ENCODE results near the gene RNF111. TPM values are rescaled to one million over a fixed set of nuclear protein-coding genes. Genes with fewer than 3 reads are reported as not detected.

Gene RNF111
- total RNA-seq, 2 donors from 2014 or later, result 41.3 to 41.8 TPM

GRCh38 chr15:59051873-59052861 is 64.7 kb downstream of the RNF111 start:
- DNase-seq (no peak), ATAC-seq (peak; percentile 50)
- no peaks in the 10 kb centered on the region for H3K9me3 ChIP-seq (ENCODE audit: control insufficient read depth, low read length, poor library complexity, severe bottlenecking)
- H3K27me3 Mint-ChIP-seq, result no peaks in the 10 kb centered on the region
- peaks cover 10% of the 10 kb centered on the region for H3K4me1 Mint-ChIP-seq
- peaks cover 2% of the 10 kb centered on the region for H3K36me3 Mint-ChIP-seq (ENCODE audit: low read depth)
- H3K4me3 Mint-ChIP-seq, result peak overlapping the region; percentile 31
- peak overlapping the region; percentile 24 for H3K27ac Mint-ChIP-seq

GRCh38 chr15:59052915-59053407 is 65.5 kb downstream of the RNF111 start:
- H3K36me3 Mint-ChIP-seq (ENCODE audit: low read depth), result peaks cover 2% of the 10 kb centered on the region
- ATAC-seq, result no peak
- no peaks in the 10 kb centered on the region for H3K9me3 ChIP-seq (ENCODE audit: control insufficient read depth, low read length, poor library complexity, severe bottlenecking)
- H3K4me1 Mint-ChIP-seq, result peaks cover 10% of the 10 kb centered on the region
- no peak overlapping the region for H3K4me3 Mint-ChIP-seq
- no peaks in the 10 kb centered on the region for H3K27me3 Mint-ChIP-seq
- peak overlapping the region; percentile 24 for H3K27ac Mint-ChIP-seq
- DNase-seq, result no peak

DNA sequence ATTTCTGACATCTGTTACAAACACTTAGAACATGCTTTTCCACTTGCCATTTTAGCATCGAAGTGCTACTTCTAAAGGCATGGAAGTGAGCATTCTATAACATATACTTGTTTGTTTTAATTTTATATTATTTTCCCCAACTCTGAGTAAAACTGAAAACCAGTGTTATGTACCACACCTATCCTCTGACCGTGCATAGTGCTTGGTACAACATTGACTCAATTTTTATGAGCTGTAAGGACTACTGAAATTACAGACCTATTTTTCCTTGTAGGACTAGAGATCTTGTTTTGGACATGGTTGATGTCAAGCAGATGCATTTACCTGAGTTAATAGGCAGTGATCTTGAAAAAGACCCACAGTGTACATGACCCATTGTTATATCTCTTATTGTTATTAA is 66.0 kb downstream of the RNF111 start:
- Mint-ChIP-seq H3K36me3 (ENCODE audit: low read depth) (peaks cover 2% of the 10 kb centered on the region), H3K4me3 (no peak overlapping the region), H3K27ac (peak overlapping the region; percentile 24), H3K27me3 (no peaks in the 10 kb centered on the region), H3K4me1 (peaks cover 12% of the 10 kb centered on the region)
- H3K9me3 ChIP-seq (ENCODE audit: control insufficient read depth, low read length, poor library complexity, severe bottlenecking), result no peaks in the 10 kb centered on the region
- ATAC-seq (no peak), DNase-seq (no peak)

DNA sequence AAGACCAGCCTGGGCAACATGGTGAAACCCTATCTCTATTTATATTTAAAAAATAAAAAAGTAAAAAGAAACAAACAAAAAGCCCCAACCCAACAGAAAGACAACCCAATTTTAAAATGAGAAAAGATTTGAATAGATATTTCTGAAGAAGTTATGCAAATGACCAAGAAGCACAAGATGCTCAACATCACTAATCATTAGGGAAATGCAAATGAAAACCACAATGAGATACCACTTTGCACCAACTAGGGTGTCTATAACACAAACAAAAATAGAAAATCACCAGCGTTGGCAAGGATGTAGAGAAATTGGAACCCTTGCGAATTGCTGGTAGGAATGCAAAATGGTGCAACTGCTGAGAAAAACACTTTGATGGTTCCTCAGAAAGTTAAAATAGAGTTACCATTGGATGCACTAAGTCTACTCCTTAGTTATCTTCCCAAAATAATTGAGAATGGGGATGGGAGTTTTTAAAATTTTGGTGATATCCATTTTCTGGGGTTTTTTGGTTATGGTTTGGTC is 71.7 kb downstream of the RNF111 start:
- no peak for ATAC-seq

GRCh38 chr15:59060348-59060747 is 72.9 kb downstream of the RNF111 start:
- H3K4me1 Mint-ChIP-seq, result peaks cover 17% of the 10 kb centered on the region
- peaks cover 7% of the 10 kb centered on the region for H3K36me3 Mint-ChIP-seq (ENCODE audit: low read depth)
- no peaks in the 10 kb centered on the region for H3K27me3 Mint-ChIP-seq
- ATAC-seq, result no peak
- H3K4me3 Mint-ChIP-seq, result no peak overlapping the region
- H3K9me3 ChIP-seq (ENCODE audit: control insufficient read depth, low read length, poor library complexity, severe bottlenecking), result no peaks in the 10 kb centered on the region
- H3K27ac Mint-ChIP-seq, result no peak overlapping the region
- DNase-seq, result no peak

More for the DNA sequence above, 71.7 kb downstream of the RNF111 start:
- peaks cover 7% of the 10 kb centered on the region for H3K36me3 Mint-ChIP-seq (ENCODE audit: low read depth)
- peaks cover 17% of the 10 kb centered on the region for H3K4me1 Mint-ChIP-seq
- H3K27ac Mint-ChIP-seq, result no peak overlapping the region
- H3K27me3 Mint-ChIP-seq, result no peaks in the 10 kb centered on the region
- no peaks in the 10 kb centered on the region for H3K9me3 ChIP-seq (ENCODE audit: control insufficient read depth, low read length, poor library complexity, severe bottlenecking)
- no peak for DNase-seq
- no peak overlapping the region for H3K4me3 Mint-ChIP-seq

DNA sequence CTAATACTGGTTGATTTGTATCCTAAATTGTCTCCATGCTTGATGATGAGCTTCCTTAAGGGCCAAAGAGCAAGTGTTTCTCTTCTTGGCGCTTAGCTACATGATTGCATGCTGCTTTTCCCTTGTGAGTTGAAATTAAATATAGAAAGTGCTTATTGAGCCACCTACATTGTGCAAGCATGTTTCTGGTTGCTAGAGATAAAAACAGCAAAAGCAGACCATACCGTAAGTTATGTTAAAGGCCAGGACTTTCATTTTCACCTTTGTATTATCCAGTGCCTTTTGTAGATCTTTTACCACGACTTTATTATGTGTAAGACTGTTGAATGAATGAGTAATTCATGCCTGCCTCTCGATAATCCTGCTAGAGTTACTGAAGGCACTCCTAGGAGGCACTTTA is 75.6 kb downstream of the RNF111 start:
- no peak overlapping the region for H3K4me3 Mint-ChIP-seq
- H3K4me1 Mint-ChIP-seq, result peaks cover 14% of the 10 kb centered on the region
- ATAC-seq (no peak), DNase-seq (no peak)
- no peaks in the 10 kb centered on the region for H3K9me3 ChIP-seq (ENCODE audit: control insufficient read depth, low read length, poor library complexity, severe bottlenecking)
- no peaks in the 10 kb centered on the region for H3K27me3 Mint-ChIP-seq
- H3K27ac Mint-ChIP-seq, result no peak overlapping the region
- peaks cover 12% of the 10 kb centered on the region for H3K36me3 Mint-ChIP-seq (ENCODE audit: low read depth)

DNA sequence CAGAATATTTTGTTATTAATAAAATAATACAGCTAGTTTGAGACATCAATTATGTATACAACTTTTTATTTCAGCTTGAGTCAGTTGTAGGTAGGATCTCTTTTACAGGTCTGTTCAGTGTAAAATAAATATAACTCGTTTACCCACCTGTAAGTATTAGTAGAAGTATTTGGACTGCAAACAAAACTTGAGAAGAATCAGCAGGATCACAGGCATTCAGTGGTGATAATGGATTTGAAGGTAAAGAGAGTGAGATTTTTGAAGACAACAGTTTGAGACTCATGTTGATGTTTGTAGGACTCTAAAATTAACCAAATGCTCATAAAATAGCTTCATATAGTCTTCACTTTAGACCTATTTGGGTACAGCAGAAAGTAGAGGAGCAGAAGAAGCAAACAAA is 82.0 kb downstream of the RNF111 start:
- Mint-ChIP-seq H3K27ac (no peak overlapping the region), H3K4me3 (no peak overlapping the region), H3K36me3 (ENCODE audit: low read depth) (peaks cover 11% of the 10 kb centered on the region), H3K4me1 (no peaks in the 10 kb centered on the region), H3K27me3 (no peaks in the 10 kb centered on the region)
- no peak for DNase-seq
- ATAC-seq, result no peak
- H3K9me3 ChIP-seq (ENCODE audit: control insufficient read depth, low read length, poor library complexity, severe bottlenecking), result no peaks in the 10 kb centered on the region

- H3K4me1 Mint-ChIP-seq, result no peaks in the 10 kb centered on the region
- no peak overlapping the region for H3K4me3 Mint-ChIP-seq
- no peaks in the 10 kb centered on the region for H3K27me3 Mint-ChIP-seq
- no peak for DNase-seq
- H3K27ac Mint-ChIP-seq, result peak overlapping the region; percentile 19
- H3K36me3 Mint-ChIP-seq (ENCODE audit: low read depth), result peaks cover 4% of the 10 kb centered on the region
- no peaks in the 10 kb centered on the region for H3K9me3 ChIP-seq (ENCODE audit: control insufficient read depth, low read length, poor library complexity, severe bottlenecking)
- ATAC-seq, result no peak
These were observed 87.1 kb downstream of the RNF111 start for GRCh38 chr15:59074607-59075006.

DNA sequence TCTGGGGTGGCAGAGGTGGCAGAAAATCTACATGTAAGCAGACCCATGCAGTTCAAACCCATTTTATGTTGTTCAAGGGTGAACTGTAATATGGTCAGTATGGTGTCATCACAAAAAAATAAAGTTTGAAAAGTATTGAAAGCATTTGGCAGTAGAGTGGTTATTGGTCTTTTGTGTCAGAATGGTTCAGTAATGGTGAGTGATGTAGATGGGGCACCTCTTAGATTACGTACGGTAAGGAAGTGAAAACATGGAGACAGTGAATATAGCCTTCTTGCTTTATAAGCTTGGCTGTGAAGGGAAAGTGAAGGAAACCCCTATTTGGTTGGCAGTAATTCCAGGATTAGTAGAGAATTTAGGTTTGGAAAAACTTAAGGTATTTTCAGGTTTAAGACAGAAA is 100.3 kb downstream of the RNF111 start:
- Mint-ChIP-seq H3K4me3 (no peak overlapping the region), H3K36me3 (ENCODE audit: low read depth) (peaks cover 17% of the 10 kb centered on the region), H3K27me3 (no peaks in the 10 kb centered on the region), H3K4me1 (peaks cover 8% of the 10 kb centered on the region), H3K27ac (peak overlapping the region; percentile 84)
- ATAC-seq (no peak), DNase-seq (no peak)
- H3K9me3 ChIP-seq (ENCODE audit: control insufficient read depth, low read length, poor library complexity, severe bottlenecking), result no peaks in the 10 kb centered on the region

DNA sequence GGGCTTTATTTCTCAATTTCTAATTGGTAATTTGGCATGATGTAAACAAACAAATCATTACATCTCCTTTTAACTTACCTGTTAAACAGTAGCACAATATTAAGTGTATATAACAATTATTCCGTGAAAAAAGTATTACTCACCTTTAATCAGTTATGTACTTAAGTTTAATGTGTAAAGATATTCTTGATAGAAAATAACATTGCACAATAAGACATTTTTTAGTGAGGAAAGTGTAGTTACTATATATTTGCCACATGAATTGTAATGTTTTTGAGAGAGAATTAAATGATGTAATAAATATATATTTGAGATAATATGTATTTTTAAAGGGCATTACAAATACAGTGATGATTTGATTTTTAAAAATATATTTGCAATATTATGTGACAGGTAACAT is 106.6 kb downstream of the RNF111 start:
- DNase-seq, result no peak
- no peak overlapping the region for H3K27ac Mint-ChIP-seq
- ATAC-seq, result no peak
- H3K27me3 Mint-ChIP-seq, result no peaks in the 10 kb centered on the region
- no peak overlapping the region for H3K4me3 Mint-ChIP-seq
- no peaks in the 10 kb centered on the region for H3K9me3 ChIP-seq (ENCODE audit: control insufficient read depth, low read length, poor library complexity, severe bottlenecking)
- H3K4me1 Mint-ChIP-seq, result no peaks in the 10 kb centered on the region
- H3K36me3 Mint-ChIP-seq (ENCODE audit: low read depth), result peaks cover 8% of the 10 kb centered on the region

DNA sequence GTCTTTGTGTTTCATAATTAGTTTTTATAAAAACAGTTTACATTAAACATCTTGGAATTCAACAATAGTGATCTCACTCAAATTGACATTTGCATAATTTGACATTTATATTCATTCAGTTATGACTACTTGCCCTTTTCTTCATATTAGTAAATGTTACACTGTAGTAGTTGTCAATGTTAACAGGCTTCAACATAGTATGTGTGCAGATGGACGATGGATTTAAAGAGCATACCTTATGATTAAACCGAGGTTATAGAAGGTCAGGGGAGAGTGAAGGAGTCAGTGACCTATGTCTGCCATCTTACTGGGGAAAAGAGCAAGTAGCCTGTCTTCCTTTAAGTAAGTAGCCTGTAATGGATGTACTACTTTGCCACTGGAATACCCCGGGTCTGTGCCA is 109.0 kb downstream of the RNF111 start:
- ATAC-seq, result no peak
- H3K27me3 Mint-ChIP-seq, result no peaks in the 10 kb centered on the region
- H3K9me3 ChIP-seq (ENCODE audit: control insufficient read depth, low read length, poor library complexity, severe bottlenecking), result no peaks in the 10 kb centered on the region

GRCh38 chr15:59099162-59099685 is 111.8 kb downstream of the RNF111 start:
- peaks cover 5% of the 10 kb centered on the region for H3K36me3 Mint-ChIP-seq (ENCODE audit: low read depth)
- no peak for ATAC-seq
- H3K27me3 Mint-ChIP-seq, result no peaks in the 10 kb centered on the region
- H3K9me3 ChIP-seq (ENCODE audit: control insufficient read depth, low read length, poor library complexity, severe bottlenecking), result no peaks in the 10 kb centered on the region
- no peak overlapping the region for H3K4me3 Mint-ChIP-seq
- peak overlapping the region; percentile 66 for H3K27ac Mint-ChIP-seq
- no peak for DNase-seq
- H3K4me1 Mint-ChIP-seq, result peaks cover 5% of the 10 kb centered on the region

More for the DNA sequence above, 109.0 kb downstream of the RNF111 start:
- Mint-ChIP-seq H3K27ac (no peak overlapping the region), H3K4me1 (no peaks in the 10 kb centered on the region), H3K36me3 (ENCODE audit: low read depth) (peaks cover 8% of the 10 kb centered on the region), H3K4me3 (no peak overlapping the region)
- DNase-seq, result no peak

GRCh38 chr15:59104602-59104911 is 117.1 kb downstream of the RNF111 start:
- no peak for DNase-seq
- H3K27ac Mint-ChIP-seq, result peak overlapping the region; percentile 100

More at GRCh38 chr15:59104602-59104911, 117.1 kb downstream of the RNF111 start:
- Mint-ChIP-seq H3K36me3 (ENCODE audit: low read depth) (no peaks in the 10 kb centered on the region), H3K4me1 (peaks cover 16% of the 10 kb centered on the region), H3K27me3 (no peaks in the 10 kb centered on the region), H3K4me3 (peak overlapping the region; percentile 96)
- ATAC-seq, result no peak
- no peaks in the 10 kb centered on the region for H3K9me3 ChIP-seq (ENCODE audit: control insufficient read depth, low read length, poor library complexity, severe bottlenecking)

All from T-helper 17 cell (primary cell).